Chondrocyte (in vitro differentiated cells): ENCODE data around the gene KLF12. TPM values are rescaled to one million over a fixed set of nuclear protein-coding genes. Genes with fewer than 3 reads are reported as not detected.

Source experiments
- DNase-seq: peaks from one replicate; pipeline ENCODE4 v3.0.0; 2021; ENCODE audit warnings: mixed read lengths, low spot score
- H3K27ac Mint-ChIP-seq: one replicate; pipeline ENCODE4 v1.8.0; 2021; ENCODE audit warnings: mild to moderate bottlenecking, moderate library complexity, mixed read lengths; ENCODE audit not compliant: unreplicated experiment
- H3K27me3 Mint-ChIP-seq: 2 replicates; pipeline ENCODE4 v1.8.0; 2021; ENCODE audit warnings: low read depth, mixed read lengths
- H3K36me3 Mint-ChIP-seq: 2 replicates; pipeline ENCODE4 v1.8.0; 2021; ENCODE audit warnings: low read depth, mixed read lengths
- H3K4me1 Mint-ChIP-seq: 2 replicates; pipeline ENCODE4 v1.8.0; 2021; ENCODE audit warnings: low read depth, mild to moderate bottlenecking, mixed read lengths
- H3K4me3 Mint-ChIP-seq: one replicate; pipeline ENCODE4 v1.8.0; 2021; ENCODE audit warnings: mild to moderate bottlenecking, moderate library complexity, mixed read lengths; ENCODE audit not compliant: unreplicated experiment
- H3K9me3 Mint-ChIP-seq: 2 replicates; pipeline ENCODE4 v1.8.0; 2021; ENCODE audit warnings: low read depth, mixed read lengths
- total RNA-seq: library from RNA; stranded (reverse); gene quantifications from 3 replicates; pipeline ENCODE4 v1.2.1, GENCODE V29; 2021
- TF ChIP-seq, protein P1 (sequence below): fragments of 200-600 bp; sonication (generic); IDR thresholded peaks from 2 replicates; pipeline ENCODE4 v1.5.0; 2021; ENCODE audit warnings: antibody characterized with exemption, mild to moderate bottlenecking, moderate library complexity

The KLF12 gene
- total RNA-seq, 1 donor from 2014 or later: 29.0 TPM

- Mint-ChIP-seq H3K27me3 (no peaks in the 10 kb centered on the region), H3K36me3 (no peaks in the 10 kb centered on the region), H3K4me3 (no peak overlapping the region), H3K27ac (no peak overlapping the region), H3K9me3 (no peaks in the 10 kb centered on the region), H3K4me1 (peaks cover 50% of the 10 kb centered on the region)
- TF ChIP-seq, protein P1, sequence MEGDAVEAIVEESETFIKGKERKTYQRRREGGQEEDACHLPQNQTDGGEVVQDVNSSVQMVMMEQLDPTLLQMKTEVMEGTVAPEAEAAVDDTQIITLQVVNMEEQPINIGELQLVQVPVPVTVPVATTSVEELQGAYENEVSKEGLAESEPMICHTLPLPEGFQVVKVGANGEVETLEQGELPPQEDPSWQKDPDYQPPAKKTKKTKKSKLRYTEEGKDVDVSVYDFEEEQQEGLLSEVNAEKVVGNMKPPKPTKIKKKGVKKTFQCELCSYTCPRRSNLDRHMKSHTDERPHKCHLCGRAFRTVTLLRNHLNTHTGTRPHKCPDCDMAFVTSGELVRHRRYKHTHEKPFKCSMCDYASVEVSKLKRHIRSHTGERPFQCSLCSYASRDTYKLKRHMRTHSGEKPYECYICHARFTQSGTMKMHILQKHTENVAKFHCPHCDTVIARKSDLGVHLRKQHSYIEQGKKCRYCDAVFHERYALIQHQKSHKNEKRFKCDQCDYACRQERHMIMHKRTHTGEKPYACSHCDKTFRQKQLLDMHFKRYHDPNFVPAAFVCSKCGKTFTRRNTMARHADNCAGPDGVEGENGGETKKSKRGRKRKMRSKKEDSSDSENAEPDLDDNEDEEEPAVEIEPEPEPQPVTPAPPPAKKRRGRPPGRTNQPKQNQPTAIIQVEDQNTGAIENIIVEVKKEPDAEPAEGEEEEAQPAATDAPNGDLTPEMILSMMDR: no peak
- no peak for DNase-seq
Observed at GRCh38 chr13:74090397-74090796, 43.8 kb downstream of the KLF12 start.

GRCh38 chr13:74087357-74087756 lies 46.8 kb downstream of the KLF12 start:
- H3K4me3 Mint-ChIP-seq: no peak overlapping the region
- H3K36me3 Mint-ChIP-seq: no peaks in the 10 kb centered on the region
- no peaks in the 10 kb centered on the region for H3K27me3 Mint-ChIP-seq
- no peak overlapping the region for H3K27ac Mint-ChIP-seq
- H3K4me1 Mint-ChIP-seq: peaks cover 44% of the 10 kb centered on the region
- TF ChIP-seq, protein P1: no peak
- no peaks in the 10 kb centered on the region for H3K9me3 Mint-ChIP-seq
- no peak for DNase-seq
